Measurements from ENCODE around the gene SIAH3.

DNA sequence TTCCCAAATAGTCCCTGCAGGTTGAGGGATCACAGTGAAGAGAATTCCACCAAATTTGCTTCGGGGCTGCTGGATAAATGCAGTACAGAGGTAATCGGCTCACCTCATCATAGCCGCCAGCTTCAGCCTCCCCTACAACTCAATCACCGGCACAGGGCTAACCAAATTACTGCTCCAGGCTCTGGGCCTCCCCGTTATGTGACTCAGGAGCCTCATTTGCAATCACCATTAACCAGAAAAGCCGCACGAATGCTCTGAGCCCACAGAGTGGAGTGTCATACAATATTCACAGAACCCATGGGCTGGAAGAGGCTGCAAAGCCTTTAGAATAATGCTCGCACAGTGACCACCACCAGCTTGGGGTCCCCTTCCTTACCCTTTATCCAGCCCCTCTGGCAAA lies 4.9 kb downstream of the SIAH3 start:
- TF ChIP-seq, protein P1, sequence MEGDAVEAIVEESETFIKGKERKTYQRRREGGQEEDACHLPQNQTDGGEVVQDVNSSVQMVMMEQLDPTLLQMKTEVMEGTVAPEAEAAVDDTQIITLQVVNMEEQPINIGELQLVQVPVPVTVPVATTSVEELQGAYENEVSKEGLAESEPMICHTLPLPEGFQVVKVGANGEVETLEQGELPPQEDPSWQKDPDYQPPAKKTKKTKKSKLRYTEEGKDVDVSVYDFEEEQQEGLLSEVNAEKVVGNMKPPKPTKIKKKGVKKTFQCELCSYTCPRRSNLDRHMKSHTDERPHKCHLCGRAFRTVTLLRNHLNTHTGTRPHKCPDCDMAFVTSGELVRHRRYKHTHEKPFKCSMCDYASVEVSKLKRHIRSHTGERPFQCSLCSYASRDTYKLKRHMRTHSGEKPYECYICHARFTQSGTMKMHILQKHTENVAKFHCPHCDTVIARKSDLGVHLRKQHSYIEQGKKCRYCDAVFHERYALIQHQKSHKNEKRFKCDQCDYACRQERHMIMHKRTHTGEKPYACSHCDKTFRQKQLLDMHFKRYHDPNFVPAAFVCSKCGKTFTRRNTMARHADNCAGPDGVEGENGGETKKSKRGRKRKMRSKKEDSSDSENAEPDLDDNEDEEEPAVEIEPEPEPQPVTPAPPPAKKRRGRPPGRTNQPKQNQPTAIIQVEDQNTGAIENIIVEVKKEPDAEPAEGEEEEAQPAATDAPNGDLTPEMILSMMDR (IDR thresholded peaks at IDR 0.05), result no peak
- no peak for TF ChIP-seq POLR2A (IDR thresholded peaks at IDR 0.05)
